DMS79 (cell line): ENCODE data around the gene CCDC148.

Source experiments
- DNase-seq: peaks from one replicate; lab custom pipeline; 2025; lab: John Stamatoyannopoulos, UW

CCDC148 gene

GRCh38 chr2:158432117-158432516 lies 24.4 kb downstream of the CCDC148 start:
- no peak for DNase-seq

GRCh38 chr2:158414538-158414937 lies 42.0 kb downstream of the CCDC148 start:
- DNase-seq = no peak

- no peak for DNase-seq
Observed at GRCh38 chr2:158413581-158413980, 43.0 kb downstream of the CCDC148 start.

- no peak for DNase-seq
Observed at GRCh38 chr2:158412206-158412605, 44.3 kb downstream of the CCDC148 start.

GRCh38 chr2:158411748-158412147 lies 44.8 kb downstream of the CCDC148 start:
- no peak for DNase-seq

- DNase-seq = no peak
Observed at GRCh38 chr2:158410132-158410531, 46.4 kb downstream of the CCDC148 start.

- no peak for DNase-seq
Observed at GRCh38 chr2:158407031-158407430, 49.5 kb downstream of the CCDC148 start.

GRCh38 chr2:158405341-158405740 lies 51.2 kb downstream of the CCDC148 start:
- no peak for DNase-seq

DNA sequence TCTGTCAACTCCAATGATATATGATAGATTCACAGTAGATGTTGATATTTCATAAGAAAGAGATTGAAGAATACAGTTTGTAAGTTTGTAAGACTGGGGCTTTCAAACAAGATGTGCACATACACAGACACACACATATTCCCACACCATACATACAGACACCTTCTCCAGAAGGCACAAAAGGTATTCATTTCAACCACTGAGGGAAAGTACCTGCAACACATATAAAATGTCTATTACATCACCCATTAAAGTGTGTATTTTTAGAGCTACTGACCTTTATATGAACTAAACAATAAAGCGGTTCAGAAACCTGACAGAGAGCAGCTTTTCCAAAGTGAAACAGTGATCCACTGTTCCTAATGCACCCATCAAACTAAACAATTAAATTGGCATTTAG lies 53.3 kb downstream of the CCDC148 start:
- no peak for DNase-seq

GRCh38 chr2:158402665-158403064 lies 53.9 kb downstream of the CCDC148 start:
- no peak for DNase-seq

DNA sequence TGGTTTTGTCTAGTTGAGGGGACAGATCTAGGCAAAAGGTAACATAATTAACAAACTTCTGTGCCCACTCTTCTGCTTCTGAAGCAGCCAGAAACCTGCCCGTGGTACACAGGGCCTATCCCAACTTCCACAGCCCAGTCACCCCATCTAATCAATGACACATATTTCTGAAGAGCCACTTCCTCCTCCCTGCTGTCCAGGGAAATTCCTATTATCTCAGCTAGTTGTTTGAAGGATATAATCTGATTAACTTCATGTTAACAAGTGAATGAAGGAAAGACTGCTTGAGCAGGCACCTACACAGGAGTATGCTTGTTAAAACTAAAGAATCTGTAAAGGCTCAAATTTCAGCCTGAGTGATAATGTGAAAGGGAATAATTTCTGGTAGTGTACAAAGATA lies 61.4 kb downstream of the CCDC148 start:
- no peak for DNase-seq

DNA sequence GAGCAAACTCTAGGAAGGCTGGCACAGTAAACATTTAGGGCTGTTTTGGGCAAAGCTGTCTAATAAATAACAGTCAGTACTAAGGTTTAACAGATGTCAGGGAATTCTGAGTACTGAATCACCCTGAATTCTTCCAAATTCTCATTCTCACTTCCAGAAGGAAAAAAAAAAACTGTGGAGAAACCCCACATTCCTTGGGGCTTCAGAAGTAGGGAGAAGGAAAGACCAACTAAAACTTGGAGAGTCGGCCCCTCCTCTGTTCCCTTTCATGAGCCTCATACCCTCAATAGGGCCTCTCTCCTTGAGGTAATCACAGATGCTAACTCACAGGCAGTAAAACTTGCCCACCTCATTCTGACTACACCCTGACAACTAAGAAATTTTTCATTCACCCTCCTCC lies 62.1 kb downstream of the CCDC148 start:
- DNase-seq = no peak

DNA sequence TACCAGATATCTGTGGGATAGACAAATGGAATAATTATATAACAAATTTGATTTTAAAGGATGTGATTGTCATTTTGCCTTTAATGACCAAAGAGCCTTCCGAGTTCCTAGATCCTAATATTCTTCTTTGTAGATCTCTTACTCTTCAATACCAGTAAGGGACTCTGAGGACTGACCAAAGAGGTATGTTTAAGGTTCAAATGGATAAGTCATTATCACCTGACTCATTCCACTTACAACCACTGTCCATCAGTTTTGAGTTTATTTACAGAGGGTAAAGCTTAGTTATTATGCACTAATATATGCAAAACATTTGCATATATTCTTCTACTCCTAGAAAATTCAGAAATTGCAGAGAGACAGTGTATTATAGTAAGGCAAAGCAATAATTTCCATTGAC lies 62.7 kb downstream of the CCDC148 start:
- DNase-seq = no peak

DNA sequence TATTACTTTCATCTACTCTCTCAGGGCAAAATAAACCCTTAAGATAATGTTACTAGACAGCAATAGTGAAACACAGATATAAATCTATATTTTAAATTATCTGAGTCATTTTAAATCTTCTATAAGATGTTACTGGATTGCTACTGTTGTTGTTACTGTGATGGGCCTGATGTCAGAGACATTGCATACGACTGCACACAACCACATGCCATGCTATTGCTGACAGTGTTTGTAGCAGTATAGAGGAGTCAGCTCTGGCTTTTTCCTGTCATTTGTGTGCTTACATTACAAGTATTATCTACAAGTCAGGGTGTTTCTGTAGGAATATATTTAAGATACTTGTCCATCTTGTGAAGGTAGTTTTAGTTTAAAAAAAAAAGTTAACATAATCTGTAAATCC lies 63.9 kb downstream of the CCDC148 start:
- no peak for DNase-seq

DNA sequence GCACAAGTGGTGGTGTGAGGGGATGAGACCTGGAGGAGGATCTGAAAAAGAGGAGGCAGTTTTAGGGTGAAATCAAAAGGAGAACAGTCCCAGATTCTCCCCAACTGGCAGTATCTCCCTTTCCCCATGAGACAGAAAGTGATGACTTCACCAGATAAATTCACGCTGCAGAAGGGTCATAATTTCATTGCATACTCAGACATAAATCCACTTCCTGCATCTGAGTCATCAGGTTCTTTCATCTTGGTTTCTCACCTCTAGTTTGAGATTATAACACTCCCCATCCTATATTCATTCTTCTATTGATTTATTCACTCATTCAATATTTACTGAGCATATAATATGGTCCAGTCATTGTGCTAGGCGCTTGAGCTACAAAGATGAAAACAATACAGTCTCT lies 64.7 kb downstream of the CCDC148 start:
- no peak for DNase-seq

GRCh38 chr2:158391361-158391760 lies 65.2 kb downstream of the CCDC148 start:
- DNase-seq = no peak

GRCh38 chr2:158388159-158388558 lies 68.4 kb downstream of the CCDC148 start:
- no peak for DNase-seq

GRCh38 chr2:158385646-158386045 lies 70.9 kb downstream of the CCDC148 start:
- DNase-seq = no peak

- DNase-seq = no peak
Observed at GRCh38 chr2:158381978-158382377, 74.6 kb downstream of the CCDC148 start.

DNA sequence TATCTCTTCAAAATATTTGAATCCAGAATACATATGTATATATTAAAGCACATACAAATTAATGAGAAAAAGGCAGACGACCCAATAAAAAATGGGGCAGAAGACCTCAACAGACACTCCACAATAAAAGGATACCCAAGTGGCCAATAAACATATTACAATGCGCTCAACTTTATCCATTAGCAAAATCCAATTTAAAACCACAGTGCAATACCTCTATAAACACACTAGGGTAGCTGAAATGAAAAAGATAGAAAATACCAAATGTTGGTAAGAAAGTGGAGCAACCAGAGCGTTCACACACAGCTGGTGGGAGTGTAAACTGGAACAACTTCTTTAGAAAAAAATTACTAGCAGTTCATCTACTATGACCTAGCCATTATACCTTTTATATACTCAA lies 75.3 kb downstream of the CCDC148 start:
- DNase-seq = no peak

- DNase-seq = no peak
Observed at GRCh38 chr2:158380746-158381145, 75.8 kb downstream of the CCDC148 start.

DNA sequence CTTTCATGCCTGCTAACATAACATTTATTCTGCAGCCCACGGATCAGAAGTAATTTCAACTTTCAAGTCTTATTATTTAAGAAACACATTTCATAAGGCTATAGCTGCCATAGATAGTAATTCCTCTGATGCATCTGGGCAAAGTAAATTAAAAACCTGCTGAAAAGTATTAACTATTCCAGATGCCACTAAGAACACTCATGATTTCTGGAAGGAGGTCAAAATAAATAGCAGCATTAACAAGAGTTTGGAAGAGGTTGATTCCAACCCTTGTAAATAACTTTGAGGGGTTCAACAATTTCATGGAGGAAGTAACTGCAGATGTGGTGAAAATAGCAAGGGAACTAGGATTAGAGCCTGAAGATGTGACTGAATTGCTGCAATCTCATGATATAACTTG lies 77.6 kb downstream of the CCDC148 start:
- no peak for DNase-seq

GRCh38 chr2:158366342-158366741 lies 90.2 kb downstream of the CCDC148 start:
- no peak for DNase-seq

GRCh38 chr2:158359846-158360245 lies 96.7 kb downstream of the CCDC148 start:
- no peak for DNase-seq

DNA sequence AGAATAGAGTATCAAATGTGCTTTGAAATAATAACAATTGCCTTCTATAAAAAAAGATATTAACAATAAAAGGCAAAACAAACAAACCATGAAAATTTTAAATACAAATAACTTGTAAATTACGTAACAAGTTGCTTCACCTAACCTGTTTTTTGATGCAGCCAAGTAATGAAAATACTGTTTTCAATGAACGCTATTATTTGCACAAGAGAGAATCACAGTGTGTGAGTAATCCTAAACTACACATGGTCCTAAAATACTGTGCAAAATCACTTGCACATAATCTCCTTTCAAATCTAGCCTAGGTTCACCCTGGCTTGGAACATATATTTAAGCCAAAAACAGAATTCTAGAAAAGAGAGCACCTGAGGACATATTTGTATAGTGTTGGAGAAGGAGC lies 98.9 kb downstream of the CCDC148 start:
- no peak for DNase-seq
